ENCODE data around the gene DDX24.

- TF ChIP-seq CTCF (IDR thresholded peaks at IDR 0.05) (no peak), ZFX (IDR thresholded peaks at IDR 0.05; ENCODE audit: borderline replicate concordance) (no peak)
Observed at GRCh38 chr14:94129111-94129757, 48.2 kb upstream of the DDX24 start, which contains the start of gene IFI27L2.
